ES-I3 (cell line): Measurements from ENCODE around the gene SMIM12.
A peak's percentile ranks its signal among the peaks of the same experiment; 100 is the strongest.

Source experiments
- H3K36me3 ChIP-seq: 2 replicates; pipeline ENCODE4 v1.6.1; 2013; ENCODE audit warnings: mild to moderate bottlenecking, low read length, control low read depth, moderate library complexity; ENCODE audit not compliant: insufficient read depth
- H3K4me1 ChIP-seq: 2 replicates; pipeline ENCODE4 v1.6.1; 2013; ENCODE audit warnings: mild to moderate bottlenecking, control low read depth, low read length; ENCODE audit not compliant: insufficient read depth
- H3K9ac ChIP-seq: 2 replicates; pipeline ENCODE4 v1.6.1; 2013; ENCODE audit warnings: low read depth, mild to moderate bottlenecking, low read length, moderate library complexity
- H3K9me3 ChIP-seq: 2 replicates; pipeline ENCODE4 v1.6.1; 2013; ENCODE audit warnings: mild to moderate bottlenecking, low read length, moderate library complexity; ENCODE audit not compliant: control insufficient read depth, insufficient read depth

Gene SMIM12, protein sequence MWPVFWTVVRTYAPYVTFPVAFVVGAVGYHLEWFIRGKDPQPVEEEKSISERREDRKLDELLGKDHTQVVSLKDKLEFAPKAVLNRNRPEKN

DNA sequence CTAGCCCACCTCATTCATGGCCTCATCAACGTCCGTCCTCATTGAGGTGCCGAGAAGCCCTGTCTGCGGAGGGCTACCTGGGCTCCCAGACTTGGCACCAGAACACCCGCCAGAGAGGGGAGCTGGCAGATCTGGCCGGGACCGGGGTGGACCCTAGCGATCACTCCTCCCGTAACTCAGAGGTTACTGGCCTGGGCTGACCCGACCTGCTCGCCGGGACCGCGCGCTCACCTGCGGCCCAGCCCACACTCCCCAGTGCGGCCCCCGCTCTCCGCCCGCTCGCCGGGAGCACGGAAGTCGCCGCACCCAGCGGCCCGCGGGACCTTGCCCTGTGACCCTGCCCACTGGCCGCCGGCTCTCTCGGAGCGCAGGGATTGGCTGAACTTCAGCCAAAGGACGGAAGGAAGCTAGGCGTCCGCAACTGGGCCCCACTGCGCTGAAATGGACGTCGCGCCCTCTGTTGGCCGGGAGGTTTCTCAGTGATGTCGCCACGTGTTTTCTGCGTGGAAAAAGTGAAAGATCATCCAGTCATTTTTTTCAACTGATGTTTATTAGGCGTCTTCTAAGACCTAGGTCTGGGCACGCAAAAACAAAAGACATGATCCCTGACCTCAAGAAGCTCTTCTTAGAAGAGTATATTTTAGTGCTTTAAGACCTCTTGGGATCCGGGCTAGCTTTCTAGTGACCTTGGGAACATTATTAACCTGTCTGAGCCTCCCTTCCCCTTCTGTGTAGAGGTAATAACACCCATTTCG is at the start of gene SMIM12:
Gene SMIM12, minus strand, starts transcription at position 304 of the 755 bp plus-strand sequence. CDS start 3,772 bp downstream, outside the sequence.
- H3K4me1 ChIP-seq: peaks cover 4% of the 10 kb centered on the region
- H3K36me3 ChIP-seq: 0 out of 2 replicates have a peak, but pooled peaks cover 3% of the 10 kb centered on the region
- peak within 1 kb of the TSS; percentile 90 for H3K9ac ChIP-seq
- no peaks in the 10 kb centered on the region for H3K9me3 ChIP-seq

DNA sequence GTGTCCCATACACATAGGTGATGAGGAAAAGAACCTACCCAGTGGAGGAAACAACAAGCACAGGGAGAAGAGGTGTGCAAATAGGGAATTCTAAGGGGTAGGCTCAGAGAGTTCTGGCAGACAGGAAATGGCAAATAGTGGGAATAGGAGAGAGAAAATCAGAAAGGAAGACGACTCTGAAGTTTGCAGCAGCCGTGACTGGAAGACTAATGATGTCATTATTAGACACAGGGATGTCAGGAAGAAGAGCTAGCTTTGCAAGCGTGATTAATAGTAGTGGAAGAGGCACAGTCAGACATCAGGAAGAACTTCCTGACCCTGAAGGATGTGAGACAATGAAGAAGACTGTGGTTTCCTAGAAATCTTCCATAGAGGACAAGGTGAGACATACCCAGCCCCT is 48.8 kb upstream of the SMIM12 start:
- no peaks in the 10 kb centered on the region for H3K36me3 ChIP-seq

GRCh38 chr1:34907487-34908090 is 48.0 kb upstream of the SMIM12 start:
- Histone ChIP-seq H3K36me3 (no peaks in the 10 kb centered on the region), H3K4me1 (no peaks in the 10 kb centered on the region), H3K9ac (no peak overlapping the region), H3K9me3 (no peaks in the 10 kb centered on the region)

More for the DNA sequence above, 48.8 kb upstream of the SMIM12 start:
- H3K9ac ChIP-seq: no peak overlapping the region
- H3K4me1 ChIP-seq: no peaks in the 10 kb centered on the region
- no peaks in the 10 kb centered on the region for H3K9me3 ChIP-seq

- Histone ChIP-seq H3K9ac (no peak overlapping the region), H3K36me3 (no peaks in the 10 kb centered on the region), H3K4me1 (no peaks in the 10 kb centered on the region), H3K9me3 (no peaks in the 10 kb centered on the region)
These were observed 47.2 kb upstream of the SMIM12 start for GRCh38 chr1:34906756-34907155.

DNA sequence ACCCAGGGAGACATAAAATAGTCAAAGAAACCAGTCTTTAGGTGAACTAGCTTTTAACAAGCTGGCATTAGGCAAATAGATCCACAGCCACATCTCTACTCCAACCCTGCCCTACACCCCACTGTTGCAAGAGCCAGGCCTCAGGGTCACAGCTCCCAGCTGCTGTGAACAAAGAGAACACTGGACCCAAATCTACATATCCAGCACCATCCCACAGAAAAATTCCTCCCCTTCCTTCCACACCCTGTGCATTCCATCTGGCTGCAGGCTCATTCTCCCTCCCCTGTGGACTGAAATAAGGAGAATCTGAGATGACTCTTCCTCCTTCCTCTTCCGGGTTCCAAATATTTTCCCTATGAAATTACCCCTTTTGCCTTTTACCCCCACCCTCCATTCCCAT is 46.7 kb upstream of the SMIM12 start:
- no peak overlapping the region for H3K9ac ChIP-seq
- H3K4me1 ChIP-seq: no peaks in the 10 kb centered on the region
- no peaks in the 10 kb centered on the region for H3K36me3 ChIP-seq
- no peaks in the 10 kb centered on the region for H3K9me3 ChIP-seq

DNA sequence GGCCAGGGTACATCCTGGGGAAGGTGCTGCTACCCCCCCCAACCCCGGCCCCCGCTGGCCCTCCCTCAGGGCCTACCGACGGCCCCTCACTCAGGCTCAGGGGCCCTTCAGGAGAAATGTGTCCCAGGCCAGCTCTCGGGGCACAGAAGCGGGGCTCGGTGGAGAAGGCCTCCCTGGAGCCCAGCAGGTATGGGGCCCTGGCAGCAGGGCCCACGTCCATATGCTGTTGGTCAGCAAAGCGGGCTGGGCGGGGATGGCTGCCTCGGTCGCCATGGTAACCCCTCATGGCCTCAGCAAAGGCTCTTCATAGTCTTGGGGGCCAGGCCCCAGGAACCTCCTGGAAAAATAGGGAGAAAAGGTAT is 45.5 kb upstream of the SMIM12 start:
- Histone ChIP-seq H3K9me3 (no peaks in the 10 kb centered on the region), H3K4me1 (no peaks in the 10 kb centered on the region), H3K9ac (no peak overlapping the region), H3K36me3 (no peaks in the 10 kb centered on the region)

- no peak overlapping the region for H3K9ac ChIP-seq
- H3K36me3 ChIP-seq: no peaks in the 10 kb centered on the region
- H3K9me3 ChIP-seq: no peaks in the 10 kb centered on the region
- no peaks in the 10 kb centered on the region for H3K4me1 ChIP-seq
These were observed 44.9 kb upstream of the SMIM12 start for GRCh38 chr1:34904236-34905097.

DNA sequence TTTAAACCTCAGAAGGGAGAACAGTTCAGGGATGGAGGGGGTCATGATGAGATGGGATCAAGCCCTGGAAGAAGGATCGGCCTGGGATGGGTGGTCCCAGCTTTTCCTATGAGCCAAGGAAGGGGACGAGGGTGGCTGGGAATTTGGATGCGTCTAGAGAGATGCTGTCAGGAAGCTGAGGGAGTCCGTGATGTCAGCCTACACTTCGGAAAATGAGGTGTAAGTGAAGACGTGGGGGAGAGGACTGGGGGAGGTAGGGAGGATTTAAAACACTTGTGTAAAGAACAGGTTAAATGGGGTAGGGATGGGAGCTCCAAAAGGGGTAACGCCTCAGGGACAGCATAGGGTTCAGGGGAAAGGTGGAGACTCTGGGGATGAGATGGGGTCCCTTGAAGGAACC is 42.4 kb upstream of the SMIM12 start:
- Histone ChIP-seq H3K36me3 (no peaks in the 10 kb centered on the region), H3K4me1 (no peaks in the 10 kb centered on the region), H3K9me3 (no peaks in the 10 kb centered on the region), H3K9ac (no peak overlapping the region)

DNA sequence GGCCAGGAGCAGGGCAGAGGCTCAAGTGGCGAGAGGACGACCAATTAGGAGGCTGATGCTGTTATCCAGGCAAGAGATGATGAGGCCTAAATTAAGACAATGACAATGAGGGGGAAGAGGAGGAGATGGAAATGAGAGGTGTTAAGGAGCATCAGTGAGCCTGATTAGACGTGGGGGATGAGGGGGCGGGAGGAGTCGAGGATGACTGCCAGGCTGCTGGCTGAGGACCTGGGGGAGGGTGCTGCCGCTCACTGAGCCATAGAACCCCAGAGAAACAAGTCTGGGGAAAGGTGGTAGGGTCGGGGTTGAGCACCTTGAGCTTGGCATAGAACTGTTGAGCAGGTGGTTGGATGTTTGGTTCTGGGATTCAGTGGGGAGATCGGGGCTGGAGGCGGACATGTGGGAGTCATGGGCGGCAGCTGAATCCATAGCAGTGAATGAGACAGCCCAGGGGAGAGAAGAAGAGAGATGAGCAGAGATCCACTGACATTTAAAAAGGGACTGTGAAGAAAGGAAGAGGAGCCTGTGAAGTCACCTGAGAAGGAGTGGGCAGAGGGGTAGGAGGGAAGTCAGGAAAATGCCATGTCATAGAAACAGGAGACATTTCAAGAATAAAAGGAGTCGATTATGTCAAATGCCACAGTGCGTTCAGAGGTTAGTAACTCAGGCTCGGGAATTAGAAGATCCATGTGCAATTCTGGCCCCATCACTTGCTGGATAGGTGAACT is 41.4 kb upstream of the SMIM12 start:
- H3K9me3 ChIP-seq: no peaks in the 10 kb centered on the region
- H3K4me1 ChIP-seq: no peaks in the 10 kb centered on the region
- no peak overlapping the region for H3K9ac ChIP-seq
- H3K36me3 ChIP-seq: no peaks in the 10 kb centered on the region

GRCh38 chr1:34899906-34900305 is 40.4 kb upstream of the SMIM12 start:
- H3K4me1 ChIP-seq: no peaks in the 10 kb centered on the region
- no peak overlapping the region for H3K9ac ChIP-seq
- no peaks in the 10 kb centered on the region for H3K36me3 ChIP-seq
- no peaks in the 10 kb centered on the region for H3K9me3 ChIP-seq

DNA sequence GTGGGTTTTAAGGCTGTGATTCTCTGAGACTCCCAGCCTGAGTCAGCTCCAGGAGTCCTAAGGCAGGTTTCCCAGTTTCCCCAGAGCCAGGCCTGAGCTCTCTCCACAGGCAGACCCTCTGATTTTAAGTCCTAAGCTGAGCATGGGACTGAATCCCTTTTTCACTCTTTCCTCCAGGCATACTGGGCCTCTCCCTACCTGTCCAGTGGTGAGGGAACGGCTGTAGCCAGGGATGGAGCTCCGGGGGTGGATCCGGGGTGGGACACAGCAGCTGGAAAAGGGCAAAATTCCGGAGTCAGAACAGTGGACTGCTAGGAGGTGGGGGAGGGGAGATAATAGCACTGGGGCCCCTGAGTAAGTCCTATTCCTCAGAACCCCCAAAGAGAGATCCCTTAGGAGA is 39.9 kb upstream of the SMIM12 start:
- H3K36me3 ChIP-seq: no peaks in the 10 kb centered on the region
- no peaks in the 10 kb centered on the region for H3K9me3 ChIP-seq
- no peak overlapping the region for H3K9ac ChIP-seq
- H3K4me1 ChIP-seq: no peaks in the 10 kb centered on the region

- no peaks in the 10 kb centered on the region for H3K4me1 ChIP-seq
- no peaks in the 10 kb centered on the region for H3K36me3 ChIP-seq
- no peak overlapping the region for H3K9ac ChIP-seq
- no peaks in the 10 kb centered on the region for H3K9me3 ChIP-seq
These were observed 38.8 kb upstream of the SMIM12 start for GRCh38 chr1:34898330-34898761.

DNA sequence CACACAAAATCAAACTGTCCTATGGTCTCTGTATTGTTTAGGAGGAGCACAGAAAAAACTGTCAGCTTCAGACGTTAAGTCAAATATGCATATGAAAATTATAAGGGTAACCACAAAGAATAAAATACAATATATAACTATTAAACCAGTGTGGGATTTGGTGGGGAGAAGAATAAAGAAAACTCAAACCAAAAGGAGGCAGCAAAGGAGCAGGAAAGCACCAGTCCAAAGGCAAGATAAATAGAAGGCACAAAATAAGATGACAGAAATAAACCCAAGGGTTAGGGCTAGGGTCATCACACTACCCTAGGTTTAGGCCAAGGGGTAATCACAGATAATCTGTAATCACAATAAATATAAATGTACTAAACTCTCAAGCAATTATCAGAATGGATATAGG is 37.1 kb upstream of the SMIM12 start:
- Histone ChIP-seq H3K4me1 (no peaks in the 10 kb centered on the region), H3K9me3 (no peaks in the 10 kb centered on the region; the same call in 1 of the 2 replicates), H3K9ac (no peak overlapping the region), H3K36me3 (no peaks in the 10 kb centered on the region)

DNA sequence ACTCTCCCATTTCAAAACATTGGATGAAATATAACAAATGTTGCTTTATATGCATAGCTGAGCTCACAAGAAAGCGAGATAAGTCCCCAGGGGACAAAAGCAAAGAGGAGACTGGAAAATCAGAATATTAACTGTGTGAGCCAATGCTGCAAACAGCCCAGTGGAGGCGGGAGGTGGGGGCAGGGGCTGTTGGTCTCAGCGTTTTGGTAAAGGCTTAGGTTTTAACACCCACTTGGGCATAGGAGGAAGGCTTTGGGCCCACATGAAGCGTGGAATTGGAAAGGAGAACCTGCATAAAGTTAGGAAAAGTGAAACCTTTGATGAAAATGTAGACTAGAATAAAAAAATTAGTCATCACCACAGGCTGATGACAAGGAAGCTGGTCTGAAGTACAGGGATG is 30.2 kb upstream of the SMIM12 start:
- Histone ChIP-seq H3K9me3 (no peaks in the 10 kb centered on the region; the same call in 1 of the 2 replicates), H3K9ac (no peak overlapping the region), H3K36me3 (no peaks in the 10 kb centered on the region), H3K4me1 (no peaks in the 10 kb centered on the region)
